22Rv1 (cell line): ENCODE measurements around the gene HDLBP.

Source experiments
- H3K27ac ChIP-seq: fragments of 450-650 bp; 2 replicates; pipeline ENCODE4 v1.5.1; 2017
- CTCF ChIP-seq: fragments of 450-650 bp; IDR thresholded peaks from 2 replicates; pipeline ENCODE4 v1.5.1; 2017; ENCODE audit warnings: mild to moderate bottlenecking
- ZFX ChIP-seq: fragments of 450-650 bp; IDR thresholded peaks from 2 replicates; pipeline ENCODE4 v1.6.1; 2017; ENCODE audit warnings: antibody characterized with exemption, borderline replicate concordance

HDLBP gene

DNA sequence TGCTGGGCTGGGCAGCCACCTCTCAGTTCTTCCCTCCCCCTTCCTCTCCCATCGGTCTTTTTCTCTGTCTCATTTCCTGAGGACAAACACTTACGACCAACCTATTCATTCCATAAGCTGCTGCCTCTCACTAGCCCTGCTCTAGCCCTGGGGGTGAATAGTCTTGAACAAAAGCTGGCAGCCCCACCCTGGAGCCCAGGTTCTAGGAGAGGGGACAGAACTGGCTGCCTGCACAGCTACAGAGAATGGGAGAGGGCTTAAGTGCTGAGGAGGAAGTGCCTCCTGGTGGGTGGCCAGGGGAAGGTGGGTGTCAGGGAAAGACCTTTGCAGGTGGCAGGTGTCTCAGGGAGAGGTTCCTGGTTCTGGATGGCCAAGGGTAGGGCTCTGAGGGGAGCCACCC, 104.2 kb downstream of the HDLBP start:
- no peak overlapping the region for H3K27ac ChIP-seq
- no peak for TF ChIP-seq ZFX
- no peak for TF ChIP-seq CTCF

GRCh38 chr2:241209271-241209670, 106.2 kb downstream of the HDLBP start:
- H3K27ac ChIP-seq: no peak overlapping the region
- TF ChIP-seq ZFX: no peak
- TF ChIP-seq CTCF: peak; percentile 52

- no peak overlapping the region for H3K27ac ChIP-seq
- TF ChIP-seq ZFX (no peak), CTCF (no peak)
Measured at GRCh38 chr2:241208058-241208457, 107.4 kb downstream of the HDLBP start.

DNA sequence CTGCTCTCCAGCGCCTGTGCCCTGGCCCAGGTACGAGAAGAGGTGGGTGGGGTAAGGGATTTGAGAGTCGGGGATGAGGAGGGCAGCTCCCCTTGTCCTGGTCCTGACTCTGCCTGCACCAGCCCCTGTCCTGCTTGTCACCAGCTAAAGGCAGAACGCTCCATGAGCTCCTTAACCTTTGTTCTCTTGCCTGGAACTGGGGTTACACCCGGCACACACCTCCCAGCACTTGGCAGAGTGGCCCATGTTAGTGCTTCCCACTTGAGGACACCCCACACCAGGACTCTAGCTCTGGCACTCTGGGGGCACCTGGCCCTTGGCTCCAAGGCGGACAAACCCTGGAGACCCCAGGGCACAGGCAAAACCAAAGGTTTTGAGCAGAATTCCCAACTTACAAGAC, 107.8 kb downstream of the HDLBP start:
- H3K27ac ChIP-seq: no peak overlapping the region
- TF ChIP-seq CTCF (no peak), ZFX (no peak)

DNA sequence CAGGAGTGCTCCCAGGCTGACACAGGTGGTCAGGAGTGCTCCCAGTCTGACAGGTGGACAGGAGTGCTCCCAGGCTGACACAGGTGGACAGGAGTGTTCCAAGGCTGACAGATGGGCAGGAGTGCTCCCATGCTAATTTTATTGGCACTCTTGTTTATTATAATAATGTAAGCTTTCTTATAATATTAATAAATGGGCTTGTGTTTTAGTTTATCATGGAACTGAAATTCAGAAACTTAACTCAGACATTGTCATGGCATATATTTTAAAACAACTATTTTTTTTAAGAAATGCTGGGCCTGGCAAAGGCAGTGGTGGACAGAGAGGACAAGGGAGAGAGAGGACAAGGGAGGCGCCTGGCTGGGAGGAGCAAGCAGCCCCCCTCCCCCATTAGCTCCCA, 108.3 kb downstream of the HDLBP start:
- TF ChIP-seq ZFX (no peak), CTCF (no peak)
- H3K27ac ChIP-seq: no peak overlapping the region

- no peak overlapping the region for H3K27ac ChIP-seq
- no peak for TF ChIP-seq ZFX
- TF ChIP-seq CTCF: no peak
Measured at GRCh38 chr2:241205086-241205485, 110.4 kb downstream of the HDLBP start.

- no peak for TF ChIP-seq ZFX
- no peak for TF ChIP-seq CTCF
- no peak overlapping the region for H3K27ac ChIP-seq
Measured at GRCh38 chr2:241204490-241204889, 111.0 kb downstream of the HDLBP start.
